Endothelial cell of umbilical vein (primary cell): ENCODE data around the gene KAZN. TPM values are rescaled to one million over a fixed set of nuclear protein-coding genes. Genes with fewer than 3 reads are reported as not detected.

Experiments
- BruUV-seq: library from RNA; stranded (reverse); fragments of 400-500 nt; replicated peaks from 2 replicates; lab custom pipeline; 2021; lab: Mats Ljungman, UMichigan
- CTCF ChIA-PET: fragments of 300-600, 350-600 bp; sonication (Branson Sonifier 250); formaldehyde crosslinking; loops from one replicate; lab custom pipeline; 2021; ENCODE audit warnings: antibody characterized with exemption, inconsistent platforms; lab: Charles Lee
- POLR2A ChIA-PET: fragments of 300-600, 350-600 bp; sonication (Branson Sonifier 250); formaldehyde crosslinking; loops from one replicate; lab custom pipeline; 2021; ENCODE audit warnings: antibody characterized with exemption, inconsistent platforms; lab: Charles Lee
- DNase-seq: peaks from one replicate; pipeline ENCODE4 v3.0.0-alpha.2; 2011; ENCODE audit warnings: low read depth, low spot score
- FAIRE-seq: peaks from 2 replicates; lab custom pipeline; 2011; peaks lifted over from hg19 to GRCh38; lab: Jason Lieb, UNC
- H2AFZ ChIP-seq: 2 replicates; pipeline ENCODE4 v1.6.0; 2012; ENCODE audit warnings: low read depth, low read length, control low read depth, inconsistent platforms
- H3K27ac ChIP-seq: 2 replicates; pipeline ENCODE4 v1.5.1; 2011; ENCODE audit warnings: low read depth, mild to moderate bottlenecking, control low read depth, low read length, moderate library complexity; ENCODE audit not compliant: insufficient read depth
- H3K27me3 ChIP-seq, 2 experiments: 2 replicates each; pipeline versions ENCODE4 v1.6.0 to v1.6.1; 2011; ENCODE audit warnings: low read length in 2 of 2, mixed read lengths in 1 of 2; ENCODE audit not compliant: control insufficient read depth in 2 of 2, insufficient read depth in 2 of 2
- H3K36me3 ChIP-seq, 2 experiments: 2 replicates in 1 of 2; 3 replicates in 1 of 2; pipeline ENCODE4 v1.5.1; 2011; ENCODE audit warnings: low read length in 2 of 2, mild to moderate bottlenecking in 1 of 2, moderate library complexity in 1 of 2; ENCODE audit not compliant: control insufficient read depth in 2 of 2, insufficient read depth in 2 of 2; ENCODE audit errors: extremely low read depth in 1 of 2
- H3K4me1 ChIP-seq: 3 replicates; pipeline ENCODE4 v1.5.1; 2011; ENCODE audit warnings: mild to moderate bottlenecking, low read length; ENCODE audit not compliant: control insufficient read depth, insufficient read depth; ENCODE audit errors: extremely low read depth
- H3K4me2 ChIP-seq: 2 replicates; pipeline ENCODE4 v1.6.1; 2011; ENCODE audit warnings: low read length, control low read depth, mixed read lengths; ENCODE audit not compliant: insufficient read depth
- H3K4me3 ChIP-seq, 3 experiments: fragments of 200-600 bp in 1 of 3; sonication (generic), shearing (Covaris generic) in 1 of 3; replicated peaks in 1 of 3; 2 replicates each; pipeline ENCODE4 v1.5.1; 2011 to 2016; ENCODE audit warnings: control low read depth in 3 of 3, low read length in 3 of 3, mild to moderate bottlenecking in 2 of 3, inconsistent platforms in 1 of 3, low read depth in 1 of 3, moderate library complexity in 1 of 3; ENCODE audit not compliant: insufficient read depth in 1 of 3
- H3K79me2 ChIP-seq: 2 replicates; pipeline ENCODE4 v1.6.0; 2012; ENCODE audit warnings: low read length, inconsistent platforms; ENCODE audit not compliant: control insufficient read depth, insufficient read depth
- H3K9ac ChIP-seq: replicated peaks from 2 replicates; pipeline ENCODE3; 2011; ENCODE audit warnings: low read length, control low read depth; ENCODE audit not compliant: insufficient read depth; ENCODE audit errors: extremely low read depth
- H3K9me1 ChIP-seq: replicated peaks from 3 replicates; pipeline ENCODE4 v1.6.0; 2011; ENCODE audit warnings: mild to moderate bottlenecking, low read length; ENCODE audit not compliant: control insufficient read depth, insufficient read depth; ENCODE audit errors: extremely low read depth
- H3K9me3 ChIP-seq: replicated peaks from 2 replicates; pipeline ENCODE4 v1.5.1; 2012; ENCODE audit warnings: low read length, inconsistent platforms; ENCODE audit not compliant: control insufficient read depth, insufficient read depth
- H4K20me1 ChIP-seq: replicated peaks from 2 replicates; pipeline ENCODE3; 2011; ENCODE audit warnings: mild to moderate bottlenecking, low read length; ENCODE audit not compliant: control insufficient read depth, insufficient read depth; ENCODE audit errors: extremely low read depth
- EZH2 ChIP-seq: IDR thresholded peaks from 2 replicates; pipeline ENCODE4 v1.6.1; 2012; ENCODE audit warnings: borderline replicate concordance, low read depth, mild to moderate bottlenecking, moderate library complexity, low read length, inconsistent platforms; ENCODE audit not compliant: severe bottlenecking
- FOS ChIP-seq: IDR thresholded peaks from 2 replicates; pipeline ENCODE4 v1.6.1; 2011; ENCODE audit warnings: mild to moderate bottlenecking, low read length, moderate library complexity, borderline replicate concordance; ENCODE audit not compliant: insufficient read depth
- JUN ChIP-seq: IDR thresholded peaks from 2 replicates; pipeline ENCODE4 v1.6.1; 2011; ENCODE audit warnings: borderline replicate concordance, low read depth; ENCODE audit not compliant: insufficient read length, insufficient read depth
- MYC ChIP-seq: IDR thresholded peaks from one replicate; pipeline ENCODE4 v1.6.1; 2011; ENCODE audit warnings: mild to moderate bottlenecking, low read depth, low read length
- POLR2A ChIP-seq: IDR thresholded peaks from 2 replicates; pipeline ENCODE4 v1.6.1; 2012; ENCODE audit warnings: low read depth, mild to moderate bottlenecking, control low read depth, low read length
- POLR2AphosphoS5 ChIP-seq: IDR thresholded peaks from 2 replicates; pipeline ENCODE4 v1.6.1; 2012; ENCODE audit warnings: low read depth, mild to moderate bottlenecking, control low read depth, low read length, moderate library complexity; ENCODE audit not compliant: insufficient read depth
- dilution Hi-C: fragments of 300-500 bp; cut with MboI; formaldehyde crosslinking; loops from one replicate; pipeline ENCODE4 v1.15.0; 2019; ENCODE audit warnings: low sequenced_read_pairs; ENCODE audit not compliant: extremely low pct_ligation_motif_present
- intact Hi-C: fragments of 100-400 bp; cut with micrococcal nuclease; formaldehyde crosslinking; loops from one replicate; pipeline ENCODE4 v1.10.0; 2022
- polyA plus RNA-seq, 4 experiments: library from polyadenylated mRNA; depleted of rRNA in 3 of 4; stranded (reverse) in 3 of 4; unstranded in 1 of 4; fragments of >200 nt; gene quantifications; 2 replicates each; pipeline versions ENCODE4 v1.2.1 to v1.2.3, GENCODE V29; 2011 to 2012; ENCODE audit warnings: missing spikeins in 1 of 4
- total RNA-seq: library from RNA; stranded (reverse); gene quantifications from 2 replicates; pipeline ENCODE4 v1.2.3, GENCODE V29; 2021
- TF ChIP-seq, protein P1 (sequence below): IDR thresholded peaks from 2 replicates; pipeline ENCODE4 v1.6.1; 2011; ENCODE audit not compliant: insufficient read depth, insufficient read length
- TF ChIP-seq, protein P2 (sequence below), 2 donors: IDR thresholded peaks; 1 replicate in 1 of 2; 2 replicates in 1 of 2; pipeline ENCODE4 v1.5.1; 2011; ENCODE audit warnings: low read length in 2 of 2, mild to moderate bottlenecking in 2 of 2, moderate library complexity in 2 of 2, control low read depth in 1 of 2, inconsistent platforms in 1 of 2, low read depth in 1 of 2; ENCODE audit not compliant: insufficient read depth in 1 of 2; ENCODE audit errors: extremely low read depth in 1 of 2

Gene KAZN
- total and polyA plus RNA-seq, 2 donors (not counting 3 experiments of a cell fraction or from before 2014, with no cell fraction given), result 1.6 to 5.8 TPM

DNA sequence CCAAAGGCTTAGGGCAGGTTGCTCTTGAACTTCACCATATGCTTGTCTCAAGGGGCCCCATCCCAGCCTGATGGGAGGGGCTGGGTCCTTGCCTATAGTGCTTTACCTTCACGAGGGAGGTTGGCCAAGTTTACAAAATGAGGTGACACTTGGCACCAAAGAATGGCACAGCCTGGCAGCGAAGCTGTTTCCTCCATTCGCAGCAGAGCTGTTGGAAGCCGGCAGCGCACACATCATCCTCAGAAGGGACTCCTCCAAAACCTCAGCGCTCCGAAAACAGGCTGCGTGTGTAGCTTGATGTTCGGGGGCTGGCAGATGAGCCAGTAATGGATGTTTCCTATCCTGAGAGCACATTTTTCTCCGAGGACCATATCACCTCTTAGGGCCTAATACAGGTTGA, 116.8 kb downstream of the KAZN start:
- Histone ChIP-seq H3K36me3 (no peaks in the 10 kb centered on the region), H4K20me1 (no peaks in the 10 kb centered on the region), H3K4me1 (no peaks in the 10 kb centered on the region), H3K9ac (no peak overlapping the region), H3K79me2 (no peaks in the 10 kb centered on the region), H3K4me3 (no peak overlapping the region), H3K27me3 (no peaks in the 10 kb centered on the region), H2AFZ (no peak overlapping the region), H3K9me1 (no peaks in the 10 kb centered on the region), H3K27ac (no peak overlapping the region), H3K4me2 (no peak overlapping the region), H3K9me3 (no peaks in the 10 kb centered on the region)
- BruUV-seq, result no TSS peak
- POLR2A ChIA-PET, result no interaction called here
- TF ChIP-seq FOS (no peak), JUN (no peak), POLR2AphosphoS5 (no peak), POLR2A (no peak), EZH2 (no peak), MYC (no peak)
- TF ChIP-seq, protein P1, sequence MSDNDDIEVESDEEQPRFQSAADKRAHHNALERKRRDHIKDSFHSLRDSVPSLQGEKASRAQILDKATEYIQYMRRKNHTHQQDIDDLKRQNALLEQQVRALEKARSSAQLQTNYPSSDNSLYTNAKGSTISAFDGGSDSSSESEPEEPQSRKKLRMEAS, result no peak
- TF ChIP-seq, protein P2, sequence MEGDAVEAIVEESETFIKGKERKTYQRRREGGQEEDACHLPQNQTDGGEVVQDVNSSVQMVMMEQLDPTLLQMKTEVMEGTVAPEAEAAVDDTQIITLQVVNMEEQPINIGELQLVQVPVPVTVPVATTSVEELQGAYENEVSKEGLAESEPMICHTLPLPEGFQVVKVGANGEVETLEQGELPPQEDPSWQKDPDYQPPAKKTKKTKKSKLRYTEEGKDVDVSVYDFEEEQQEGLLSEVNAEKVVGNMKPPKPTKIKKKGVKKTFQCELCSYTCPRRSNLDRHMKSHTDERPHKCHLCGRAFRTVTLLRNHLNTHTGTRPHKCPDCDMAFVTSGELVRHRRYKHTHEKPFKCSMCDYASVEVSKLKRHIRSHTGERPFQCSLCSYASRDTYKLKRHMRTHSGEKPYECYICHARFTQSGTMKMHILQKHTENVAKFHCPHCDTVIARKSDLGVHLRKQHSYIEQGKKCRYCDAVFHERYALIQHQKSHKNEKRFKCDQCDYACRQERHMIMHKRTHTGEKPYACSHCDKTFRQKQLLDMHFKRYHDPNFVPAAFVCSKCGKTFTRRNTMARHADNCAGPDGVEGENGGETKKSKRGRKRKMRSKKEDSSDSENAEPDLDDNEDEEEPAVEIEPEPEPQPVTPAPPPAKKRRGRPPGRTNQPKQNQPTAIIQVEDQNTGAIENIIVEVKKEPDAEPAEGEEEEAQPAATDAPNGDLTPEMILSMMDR (IDR thresholded peaks at IDR 0.05; ENCODE audit: extremely low read depth in 1 of 2, insufficient read depth in 1 of 2, low read depth in 1 of 2, low read length in 2 of 2), result no peak
- dilution Hi-C loops (no loop called here), intact Hi-C loops (no loop called here)
- DNase-seq (no peak), FAIRE-seq (no peak)
- CTCF ChIA-PET, result no interaction called here
